ENCODE results near the gene MT4.

Gene MT4

DNA sequence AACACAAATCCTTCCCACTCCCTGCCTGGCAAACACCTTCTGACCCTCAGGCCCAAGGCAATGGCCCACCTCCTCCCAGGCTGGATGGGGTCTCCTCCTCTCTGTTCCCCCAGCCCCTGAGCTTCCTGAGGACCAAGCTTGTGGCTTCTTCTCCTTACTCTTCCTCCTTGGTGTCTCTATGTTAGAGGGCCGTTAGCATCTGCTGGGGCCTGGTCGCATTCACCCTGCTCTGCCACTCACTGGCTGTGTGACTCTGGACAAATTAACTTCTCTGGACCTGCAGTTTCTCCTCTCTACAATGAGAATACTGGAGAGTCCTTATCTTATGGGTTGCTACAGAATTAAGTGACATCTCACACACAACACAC is 42.8 kb downstream of the MT4 start:
- no peak for TF ChIP-seq FOXM1 (IDR thresholded peaks at IDR 0.05; ENCODE audit: borderline replicate concordance, low read depth)
- no peak for TF ChIP-seq TAF1 (IDR thresholded peaks at IDR 0.05; ENCODE audit: low read depth)
- TF ChIP-seq CEBPB (IDR thresholded peaks at IDR 0.05), result no peak
- TF ChIP-seq, protein P1, sequence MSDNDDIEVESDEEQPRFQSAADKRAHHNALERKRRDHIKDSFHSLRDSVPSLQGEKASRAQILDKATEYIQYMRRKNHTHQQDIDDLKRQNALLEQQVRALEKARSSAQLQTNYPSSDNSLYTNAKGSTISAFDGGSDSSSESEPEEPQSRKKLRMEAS (IDR thresholded peaks at IDR 0.05), result no peak
- TF ChIP-seq EP300 (IDR thresholded peaks at IDR 0.05; ENCODE audit: borderline replicate concordance), result no peak
- TF ChIP-seq, protein P2, sequence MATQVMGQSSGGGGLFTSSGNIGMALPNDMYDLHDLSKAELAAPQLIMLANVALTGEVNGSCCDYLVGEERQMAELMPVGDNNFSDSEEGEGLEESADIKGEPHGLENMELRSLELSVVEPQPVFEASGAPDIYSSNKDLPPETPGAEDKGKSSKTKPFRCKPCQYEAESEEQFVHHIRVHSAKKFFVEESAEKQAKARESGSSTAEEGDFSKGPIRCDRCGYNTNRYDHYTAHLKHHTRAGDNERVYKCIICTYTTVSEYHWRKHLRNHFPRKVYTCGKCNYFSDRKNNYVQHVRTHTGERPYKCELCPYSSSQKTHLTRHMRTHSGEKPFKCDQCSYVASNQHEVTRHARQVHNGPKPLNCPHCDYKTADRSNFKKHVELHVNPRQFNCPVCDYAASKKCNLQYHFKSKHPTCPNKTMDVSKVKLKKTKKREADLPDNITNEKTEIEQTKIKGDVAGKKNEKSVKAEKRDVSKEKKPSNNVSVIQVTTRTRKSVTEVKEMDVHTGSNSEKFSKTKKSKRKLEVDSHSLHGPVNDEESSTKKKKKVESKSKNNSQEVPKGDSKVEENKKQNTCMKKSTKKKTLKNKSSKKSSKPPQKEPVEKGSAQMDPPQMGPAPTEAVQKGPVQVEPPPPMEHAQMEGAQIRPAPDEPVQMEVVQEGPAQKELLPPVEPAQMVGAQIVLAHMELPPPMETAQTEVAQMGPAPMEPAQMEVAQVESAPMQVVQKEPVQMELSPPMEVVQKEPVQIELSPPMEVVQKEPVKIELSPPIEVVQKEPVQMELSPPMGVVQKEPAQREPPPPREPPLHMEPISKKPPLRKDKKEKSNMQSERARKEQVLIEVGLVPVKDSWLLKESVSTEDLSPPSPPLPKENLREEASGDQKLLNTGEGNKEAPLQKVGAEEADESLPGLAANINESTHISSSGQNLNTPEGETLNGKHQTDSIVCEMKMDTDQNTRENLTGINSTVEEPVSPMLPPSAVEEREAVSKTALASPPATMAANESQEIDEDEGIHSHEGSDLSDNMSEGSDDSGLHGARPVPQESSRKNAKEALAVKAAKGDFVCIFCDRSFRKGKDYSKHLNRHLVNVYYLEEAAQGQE (IDR thresholded peaks at IDR 0.05; ENCODE audit: low read depth), result no peak
- no peak for TF ChIP-seq ZBTB7A (IDR thresholded peaks at IDR 0.05; ENCODE audit: low read depth)
- no peak for TF ChIP-seq EGR1 (IDR thresholded peaks at IDR 0.05)
- TF ChIP-seq NFIC (IDR thresholded peaks at IDR 0.05), result no peak
- no peak for TF ChIP-seq CREB1 (IDR thresholded peaks at IDR 0.05; ENCODE audit: low read depth)
- TF ChIP-seq YY1 (IDR thresholded peaks at IDR 0.05; ENCODE audit: low read depth), result no peak
- TF ChIP-seq, protein P3, sequence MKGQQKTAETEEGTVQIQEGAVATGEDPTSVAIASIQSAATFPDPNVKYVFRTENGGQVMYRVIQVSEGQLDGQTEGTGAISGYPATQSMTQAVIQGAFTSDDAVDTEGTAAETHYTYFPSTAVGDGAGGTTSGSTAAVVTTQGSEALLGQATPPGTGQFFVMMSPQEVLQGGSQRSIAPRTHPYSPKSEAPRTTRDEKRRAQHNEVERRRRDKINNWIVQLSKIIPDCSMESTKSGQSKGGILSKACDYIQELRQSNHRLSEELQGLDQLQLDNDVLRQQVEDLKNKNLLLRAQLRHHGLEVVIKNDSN (IDR thresholded peaks at IDR 0.05), result no peak
- no peak for TF ChIP-seq RAD21 (IDR thresholded peaks at IDR 0.05; ENCODE audit: low read depth)
- no peak for TF ChIP-seq TCF12 (IDR thresholded peaks at IDR 0.05; ENCODE audit: low read depth)

DNA sequence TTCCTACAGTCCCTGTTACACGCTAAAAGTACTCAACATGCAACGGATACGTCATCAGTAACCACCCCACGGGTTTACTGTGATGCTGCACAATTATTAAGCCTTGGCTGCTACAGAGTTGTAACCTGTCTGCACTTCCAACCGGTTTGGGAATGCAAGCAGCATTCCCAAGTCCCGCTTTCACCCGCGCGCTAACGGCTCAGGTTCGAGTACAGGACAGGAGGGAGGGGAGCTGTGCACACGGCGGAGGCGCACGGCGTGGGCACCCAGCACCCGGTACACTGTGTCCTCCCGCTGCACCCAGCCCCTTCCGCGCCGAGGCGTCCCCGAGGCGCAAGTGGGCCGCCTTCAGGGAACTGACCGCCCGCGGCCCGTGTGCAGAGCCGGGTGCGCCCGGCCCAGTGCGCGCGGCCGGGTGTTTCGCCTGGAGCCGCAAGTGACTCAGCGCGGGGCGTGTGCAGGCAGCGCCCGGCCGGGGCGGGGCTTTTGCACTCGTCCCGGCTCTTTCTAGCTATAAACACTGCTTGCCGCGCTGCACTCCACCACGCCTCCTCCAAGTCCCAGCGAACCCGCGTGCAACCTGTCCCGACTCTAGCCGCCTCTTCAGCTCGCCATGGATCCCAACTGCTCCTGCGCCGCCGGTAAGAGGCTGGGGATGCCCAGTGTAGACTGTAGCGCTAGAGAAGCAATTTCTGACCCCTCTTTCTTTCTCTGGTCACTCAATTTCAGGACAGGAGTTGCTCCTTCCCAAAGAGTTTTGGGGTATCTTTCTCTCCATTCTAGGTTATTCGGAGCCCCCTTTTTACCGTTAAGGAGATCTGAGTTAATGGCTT is 43.4 kb downstream of the MT4 start, which contains the start of gene MT2A:
Gene MT2A, plus strand, starts transcription at position 542 of the 833 bp plus-strand sequence. Its CDS starts 72 bp downstream, at position 614.
- TF ChIP-seq, protein P1 (IDR thresholded peaks at IDR 0.05), result peak; percentile 81
- no peak for TF ChIP-seq EGR1 (IDR thresholded peaks at IDR 0.05)
- peak; percentile 38; the same call in 1 of the 2 replicates for TF ChIP-seq YY1 (IDR thresholded peaks at IDR 0.05; ENCODE audit: low read depth)
- TF ChIP-seq TEAD4 (IDR thresholded peaks at IDR 0.05), result no peak

DNA sequence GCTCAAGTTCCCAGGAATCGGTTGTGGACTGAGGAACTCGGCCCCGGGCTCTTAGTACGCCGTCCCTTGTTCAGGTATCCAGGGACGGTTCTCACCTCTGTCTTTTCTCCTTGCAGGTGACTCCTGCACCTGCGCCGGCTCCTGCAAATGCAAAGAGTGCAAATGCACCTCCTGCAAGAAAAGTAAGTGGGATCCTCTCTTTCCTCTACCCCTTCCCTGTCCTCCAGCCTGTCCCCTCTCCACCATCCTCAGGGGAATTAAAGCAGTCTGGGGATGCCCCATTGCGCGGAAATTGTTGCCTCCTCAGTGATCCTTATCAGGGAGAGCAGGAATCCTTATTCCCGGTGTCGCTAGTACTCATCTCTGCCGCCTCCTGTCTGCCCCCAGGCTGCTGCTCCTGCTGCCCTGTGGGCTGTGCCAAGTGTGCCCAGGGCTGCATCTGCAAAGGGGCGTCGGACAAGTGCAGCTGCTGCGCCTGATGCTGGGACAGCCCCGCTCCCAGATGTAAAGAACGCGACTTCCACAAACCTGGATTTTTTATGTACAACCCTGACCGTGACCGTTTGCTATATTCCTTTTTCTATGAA is 44.1 kb downstream of the MT4 start:
- TF ChIP-seq, protein P3 (IDR thresholded peaks at IDR 0.05), result no peak
- TF ChIP-seq YY1 (IDR thresholded peaks at IDR 0.05; ENCODE audit: low read depth), result no peak
- TF ChIP-seq, protein P1 (IDR thresholded peaks at IDR 0.05), result no peak
- TF ChIP-seq TAF1 (IDR thresholded peaks at IDR 0.05; ENCODE audit: low read depth), result no peak
- TF ChIP-seq, protein P2 (IDR thresholded peaks at IDR 0.05; ENCODE audit: low read depth), result no peak
- no peak for TF ChIP-seq EGR1 (IDR thresholded peaks at IDR 0.05)
- no peak for TF ChIP-seq CEBPB (IDR thresholded peaks at IDR 0.05)
- TF ChIP-seq RAD21 (IDR thresholded peaks at IDR 0.05; ENCODE audit: low read depth), result no peak
- no peak for TF ChIP-seq TCF12 (IDR thresholded peaks at IDR 0.05; ENCODE audit: low read depth)
- TF ChIP-seq EP300 (IDR thresholded peaks at IDR 0.05; ENCODE audit: borderline replicate concordance), result no peak
- no peak for TF ChIP-seq ZBTB7A (IDR thresholded peaks at IDR 0.05; ENCODE audit: low read depth)
- TF ChIP-seq CREB1 (IDR thresholded peaks at IDR 0.05; ENCODE audit: low read depth), result no peak
- no peak for TF ChIP-seq TEAD4 (IDR thresholded peaks at IDR 0.05)
- TF ChIP-seq FOXM1 (IDR thresholded peaks at IDR 0.05; ENCODE audit: borderline replicate concordance, low read depth), result no peak
- TF ChIP-seq NFIC (IDR thresholded peaks at IDR 0.05), result no peak

GRCh38 chr16:56609463-56609921 is 44.6 kb downstream of the MT4 start:
- TF ChIP-seq CEBPB (IDR thresholded peaks at IDR 0.05) (0 out of 2 replicates have a peak, but pooled peaks have one; percentile 2), TCF12 (IDR thresholded peaks at IDR 0.05; ENCODE audit: low read depth) (no peak)

- TF ChIP-seq YY1 (IDR thresholded peaks at IDR 0.05; ENCODE audit: low read depth) (no peak), CEBPB (IDR thresholded peaks at IDR 0.05) (no peak), TEAD4 (IDR thresholded peaks at IDR 0.05) (peak; percentile 82), RAD21 (IDR thresholded peaks at IDR 0.05; ENCODE audit: low read depth) (no peak; the same call in 1 of the 2 replicates), TAF1 (IDR thresholded peaks at IDR 0.05; ENCODE audit: low read depth) (no peak), TCF12 (IDR thresholded peaks at IDR 0.05; ENCODE audit: low read depth) (peak; percentile 78), NFIC (IDR thresholded peaks at IDR 0.05) (peak; percentile 58), CREB1 (IDR thresholded peaks at IDR 0.05; ENCODE audit: low read depth) (no peak), ZBTB7A (IDR thresholded peaks at IDR 0.05; ENCODE audit: low read depth) (no peak), EP300 (IDR thresholded peaks at IDR 0.05; ENCODE audit: borderline replicate concordance) (peak; percentile 82), FOXM1 (IDR thresholded peaks at IDR 0.05; ENCODE audit: borderline replicate concordance, low read depth) (peak; percentile 47; the same call in 1 of the 2 replicates), EGR1 (IDR thresholded peaks at IDR 0.05) (peak; percentile 94)
- TF ChIP-seq, protein P1 (IDR thresholded peaks at IDR 0.05), result peak; percentile 97
- TF ChIP-seq, protein P3 (IDR thresholded peaks at IDR 0.05), result peak; percentile 18; the same call in 1 of the 2 replicates
- TF ChIP-seq, protein P2 (IDR thresholded peaks at IDR 0.05; ENCODE audit: low read depth), result no peak
These were observed 45.2 kb downstream of the MT4 start for GRCh38 chr16:56610017-56610608.
